ENCODE data around the gene IPCEF1. TPM values are rescaled to one million over a fixed set of nuclear protein-coding genes. Genes with fewer than 3 reads are reported as not detected.

Gene IPCEF1
- total RNA-seq, 1 donor from 2014 or later: 18.8 TPM

GRCh38 chr6:154266560-154267099, 90.0 kb downstream of the IPCEF1 start:
- no peak overlapping the region for H3K27ac Mint-ChIP-seq (ENCODE audit: unreplicated experiment)
- no peak for DNase-seq (ENCODE audit: low spot score)
- TF ChIP-seq CTCF (IDR thresholded peaks at IDR 0.05; ENCODE audit: unreplicated experiment): no peak
- peaks cover 15% of the 10 kb centered on the region for H3K36me3 Mint-ChIP-seq (ENCODE audit: low read depth, unreplicated experiment)
- no peak overlapping the region for H3K4me3 Mint-ChIP-seq (ENCODE audit: unreplicated experiment)
- H3K27me3 Mint-ChIP-seq (ENCODE audit: unreplicated experiment): peaks cover 4% of the 10 kb centered on the region
- H3K4me1 Mint-ChIP-seq (ENCODE audit: unreplicated experiment): no peaks in the 10 kb centered on the region
- peaks cover 5% of the 10 kb centered on the region for H3K9me3 Mint-ChIP-seq (ENCODE audit: unreplicated experiment)

GRCh38 chr6:154261688-154262397, 94.8 kb downstream of the IPCEF1 start:
- no peak for TF ChIP-seq CTCF (IDR thresholded peaks at IDR 0.05; ENCODE audit: unreplicated experiment)
- Mint-ChIP-seq H3K4me3 (ENCODE audit: unreplicated experiment) (no peak overlapping the region), H3K9me3 (ENCODE audit: unreplicated experiment) (no peaks in the 10 kb centered on the region), H3K27ac (ENCODE audit: unreplicated experiment) (no peak overlapping the region), H3K27me3 (ENCODE audit: unreplicated experiment) (no peaks in the 10 kb centered on the region), H3K36me3 (ENCODE audit: low read depth, unreplicated experiment) (peaks cover 4% of the 10 kb centered on the region), H3K4me1 (ENCODE audit: unreplicated experiment) (peaks cover 18% of the 10 kb centered on the region)
- DNase-seq (ENCODE audit: low spot score): no peak

GRCh38 chr6:154258064-154258757, 98.4 kb downstream of the IPCEF1 start:
- H3K4me3 Mint-ChIP-seq (ENCODE audit: unreplicated experiment): no peak overlapping the region
- H3K9me3 Mint-ChIP-seq (ENCODE audit: unreplicated experiment): no peaks in the 10 kb centered on the region
- peaks cover 30% of the 10 kb centered on the region for H3K4me1 Mint-ChIP-seq (ENCODE audit: unreplicated experiment)
- TF ChIP-seq CTCF (IDR thresholded peaks at IDR 0.05; ENCODE audit: unreplicated experiment): no peak
- no peaks in the 10 kb centered on the region for H3K27me3 Mint-ChIP-seq (ENCODE audit: unreplicated experiment)
- peaks cover 7% of the 10 kb centered on the region for H3K36me3 Mint-ChIP-seq (ENCODE audit: low read depth, unreplicated experiment)
- peak overlapping the region; percentile 26 for H3K27ac Mint-ChIP-seq (ENCODE audit: unreplicated experiment)
- DNase-seq (ENCODE audit: low spot score): no peak

GRCh38 chr6:154257067-154257466, 99.5 kb downstream of the IPCEF1 start:
- H3K4me3 Mint-ChIP-seq (ENCODE audit: unreplicated experiment): no peak overlapping the region
- no peak for TF ChIP-seq CTCF (IDR thresholded peaks at IDR 0.05; ENCODE audit: unreplicated experiment)
- H3K27me3 Mint-ChIP-seq (ENCODE audit: unreplicated experiment): no peaks in the 10 kb centered on the region
- H3K27ac Mint-ChIP-seq (ENCODE audit: unreplicated experiment): peak overlapping the region; percentile 94
- H3K36me3 Mint-ChIP-seq (ENCODE audit: low read depth, unreplicated experiment): peaks cover 9% of the 10 kb centered on the region
- H3K4me1 Mint-ChIP-seq (ENCODE audit: unreplicated experiment): peaks cover 41% of the 10 kb centered on the region
- DNase-seq (ENCODE audit: low spot score): no peak
- H3K9me3 Mint-ChIP-seq (ENCODE audit: unreplicated experiment): no peaks in the 10 kb centered on the region

GRCh38 chr6:154252678-154253077, 103.9 kb downstream of the IPCEF1 start:
- Mint-ChIP-seq H3K36me3 (ENCODE audit: low read depth, unreplicated experiment) (peaks cover 11% of the 10 kb centered on the region), H3K9me3 (ENCODE audit: unreplicated experiment) (no peaks in the 10 kb centered on the region), H3K4me3 (ENCODE audit: unreplicated experiment) (no peak overlapping the region), H3K27me3 (ENCODE audit: unreplicated experiment) (no peaks in the 10 kb centered on the region), H3K27ac (ENCODE audit: unreplicated experiment) (peak overlapping the region; percentile 92), H3K4me1 (ENCODE audit: unreplicated experiment) (peaks cover 59% of the 10 kb centered on the region)
- no peak for DNase-seq (ENCODE audit: low spot score)
- TF ChIP-seq CTCF (IDR thresholded peaks at IDR 0.05; ENCODE audit: unreplicated experiment): no peak
